Measurements from ENCODE around the gene OFD1.

GRCh38 chrX:13742397-13743176 is 8.0 kb downstream of the OFD1 start:
- TF ChIP-seq CTCF (IDR thresholded peaks at IDR 0.05) (no peak), POLR2A (IDR thresholded peaks at IDR 0.05) (no peak)
